Tibial nerve (tissue), 4 donors: ENCODE results near the gene BRIP1. TPM values are rescaled to one million over a fixed set of nuclear protein-coding genes. Genes with fewer than 3 reads are reported as not detected.
"Not testable (repeated sequence)": the region's sequence is repeated elsewhere in the genome, so short reads cannot be mapped to it uniquely, and the experiment has no call there.

ENCODE experiments used
- DNase-seq, 2 donors: peaks; one replicate each; pipeline ENCODE4 v3.0.0-alpha.2; 2019; ENCODE audit warnings: low spot score in 2 of 2
- H3K27ac ChIP-seq, 4 donors: fragments of 200-600 bp; sonication (generic) in 3 of 4; one replicate each; pipeline ENCODE4 v1.5.1; 2017 to 2019; ENCODE audit warnings: mild to moderate bottlenecking in 1 of 4
- H3K27me3 ChIP-seq, 2 donors: fragments of 200-600 bp; sonication (generic) in 1 of 2; one replicate each; pipeline versions ENCODE4 v1.5.1 to v1.6.0; 2017 to 2019
- H3K36me3 ChIP-seq, 3 donors: fragments of 200-600 bp; sonication (generic); one replicate each; pipeline ENCODE4 v1.5.1; 2018 to 2019
- H3K4me1 ChIP-seq, 4 donors: fragments of 200-600 bp; sonication (generic) in 3 of 4; one replicate each; pipeline ENCODE4 v1.5.1; 2017 to 2019
- H3K4me3 ChIP-seq, 4 donors: fragments of 200-600 bp; sonication (generic) in 3 of 4; one replicate each; pipeline ENCODE4 v1.5.1; 2017 to 2019; ENCODE audit warnings: mild to moderate bottlenecking in 1 of 4, moderate library complexity in 1 of 4
- H3K9me3 ChIP-seq, 4 donors: fragments of 200-600 bp; sonication (generic) in 3 of 4; one replicate each; pipeline ENCODE4 v1.5.1; 2017 to 2019
- CTCF ChIP-seq, 5 experiments: fragments of 200-600 bp in 3 of 5; fragments of 450-650 bp in 2 of 5; sonication (generic) in 3 of 5; IDR thresholded peaks; one replicate each; pipeline ENCODE4 v1.5.1; 2016 to 2019; ENCODE audit warnings: antibody characterized with exemption in 5 of 5, mild to moderate bottlenecking in 3 of 5, moderate library complexity in 2 of 5
- EP300 ChIP-seq, 2 donors: sonication (generic); formaldehyde crosslinking; IDR thresholded peaks; one replicate each; pipeline ENCODE4 v1.6.1; 2017; ENCODE audit warnings: antibody characterized with exemption in 2 of 2, mild to moderate bottlenecking in 1 of 2
- POLR2A ChIP-seq, 2 donors: fragments of 450-650 bp; IDR thresholded peaks; one replicate each; pipeline ENCODE4 v1.6.1; 2017; ENCODE audit warnings: antibody characterized with exemption in 2 of 2, mild to moderate bottlenecking in 2 of 2, moderate library complexity in 2 of 2
- WGBS, 2 donors: methylation state at CpG; one replicate each; pipeline ENCODE4 v1.1.5; 2018; 5-methylcytosine and 5-hydroxymethylcytosine counted together
- total RNA-seq, 4 donors: library from RNA; depleted of rRNA; stranded (reverse); fragments of >200 nt; gene quantifications; one replicate each; pipeline ENCODE4 v1.1.0, GENCODE V29; 2016

The BRIP1 gene
- total RNA-seq, 4 donors from 2014 or later, result 0.42 to 3.9 (median 0.89) TPM

GRCh38 chr17:61783120-61783519 is 80.2 kb downstream of the BRIP1 start:
- Histone ChIP-seq H3K27ac (no peak overlapping the region), H3K36me3 (no peaks in the 10 kb centered on the region), H3K4me1 (no peaks in the 10 kb centered on the region), H3K9me3 (no peaks in the 10 kb centered on the region), H3K4me3 (no peak overlapping the region), H3K27me3 (no peaks in the 10 kb centered on the region)
- WGBS, 2 donors, result 98 to 100% methylated on average over 1 of the region's 1 CpG
- no peak for TF ChIP-seq CTCF (IDR thresholded peaks at IDR 0.05)
- no peak for TF ChIP-seq POLR2A (IDR thresholded peaks at IDR 0.05)
- no peak for TF ChIP-seq EP300 (IDR thresholded peaks at IDR 0.05)
- no peak for DNase-seq

GRCh38 chr17:61782683-61783082 is 80.6 kb downstream of the BRIP1 start:
- Histone ChIP-seq H3K27me3 (no peaks in the 10 kb centered on the region), H3K27ac (no peak overlapping the region), H3K36me3 (no peaks in the 10 kb centered on the region), H3K4me3 (no peak overlapping the region), H3K4me1 (no peaks in the 10 kb centered on the region), H3K9me3 (no peaks in the 10 kb centered on the region)
- TF ChIP-seq EP300 (IDR thresholded peaks at IDR 0.05) (no peak), CTCF (IDR thresholded peaks at IDR 0.05) (no peak), POLR2A (IDR thresholded peaks at IDR 0.05) (no peak)
- DNase-seq, result no peak
- WGBS, 2 donors, result 78 to 92% methylated on average over 1 of the region's 1 CpG

GRCh38 chr17:61775364-61775763 is 88.0 kb downstream of the BRIP1 start:
- Histone ChIP-seq H3K9me3 (peaks cover 0 to 13% (median 2%) of the 10 kb centered on the region in 4 donors), H3K36me3 (no peaks in the 10 kb centered on the region), H3K4me3 (no peak overlapping the region), H3K4me1 (no peaks in the 10 kb centered on the region), H3K27me3 (no peaks in the 10 kb centered on the region), H3K27ac (no peak overlapping the region)
- WGBS, 2 donors, result 83 to 91% methylated on average over 2 of the region's 2 CpGs
- TF ChIP-seq POLR2A (IDR thresholded peaks at IDR 0.05) (no peak), EP300 (IDR thresholded peaks at IDR 0.05) (no peak), CTCF (IDR thresholded peaks at IDR 0.05) (no peak)
- DNase-seq, result no peak

- TF ChIP-seq POLR2A (IDR thresholded peaks at IDR 0.05), result no peak
- no peak for TF ChIP-seq CTCF (IDR thresholded peaks at IDR 0.05)
- TF ChIP-seq EP300 (IDR thresholded peaks at IDR 0.05), result no peak
- no peaks in the 10 kb centered on the region for H3K27me3 ChIP-seq
- WGBS, 2 donors, result 96% methylated on average over 2 of the region's 2 CpGs
Observed at GRCh38 chr17:61774724-61775123, 88.6 kb downstream of the BRIP1 start.

GRCh38 chr17:61774087-61774486 is 89.2 kb downstream of the BRIP1 start:
- H3K27ac ChIP-seq, H3K27me3 ChIP-seq, H3K4me3 ChIP-seq, H3K36me3 ChIP-seq, DNase-seq, H3K4me1 ChIP-seq: not testable (repeated sequence)
- WGBS, 2 donors, result 95 to 97% methylated on average over 3 of the region's 3 CpGs
- H3K9me3 ChIP-seq, result peaks cover 0 to 13% (median 2%) of the 10 kb centered on the region in 4 donors

More at GRCh38 chr17:61774724-61775123, 88.6 kb downstream of the BRIP1 start:
- no peak overlapping the region for H3K4me3 ChIP-seq
- H3K9me3 ChIP-seq, result peaks cover 0 to 13% (median 2%) of the 10 kb centered on the region in 4 donors
- H3K4me1 ChIP-seq, result no peaks in the 10 kb centered on the region
- H3K27ac ChIP-seq, result no peak overlapping the region
- H3K36me3 ChIP-seq, result no peaks in the 10 kb centered on the region
- DNase-seq, result no peak
